NK-92 treated with Interleukin-12 subunit alpha and Interleukin-12 subunit beta, amount 100 ng/mL, for 24 hours (cell line): ENCODE results near the gene STEAP3.

ENCODE experiments used
- DNase-seq: peaks from one replicate; lab custom pipeline; 2025; lab: John Stamatoyannopoulos, UW

The STEAP3 gene

DNA sequence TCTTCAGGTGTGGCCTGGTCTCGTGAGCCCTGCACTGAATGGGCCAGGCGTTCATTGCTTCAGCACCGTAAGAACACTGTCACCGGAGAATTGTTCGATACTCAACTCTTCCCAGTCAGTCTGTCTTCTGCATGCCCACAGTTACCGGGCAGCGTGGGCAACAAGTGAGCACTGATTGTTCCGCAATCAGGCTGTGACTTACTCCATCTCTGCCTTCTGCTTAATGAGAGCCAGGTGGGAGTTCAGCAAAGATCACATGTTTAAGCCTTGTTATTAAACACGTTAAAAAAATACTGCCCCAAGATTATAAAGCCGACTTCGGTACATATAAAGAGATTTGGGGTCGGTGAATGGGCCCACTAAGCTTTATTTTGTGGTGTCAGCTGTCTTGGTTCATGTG, 3.7 kb downstream of the STEAP3 start:
- no peak for DNase-seq

DNA sequence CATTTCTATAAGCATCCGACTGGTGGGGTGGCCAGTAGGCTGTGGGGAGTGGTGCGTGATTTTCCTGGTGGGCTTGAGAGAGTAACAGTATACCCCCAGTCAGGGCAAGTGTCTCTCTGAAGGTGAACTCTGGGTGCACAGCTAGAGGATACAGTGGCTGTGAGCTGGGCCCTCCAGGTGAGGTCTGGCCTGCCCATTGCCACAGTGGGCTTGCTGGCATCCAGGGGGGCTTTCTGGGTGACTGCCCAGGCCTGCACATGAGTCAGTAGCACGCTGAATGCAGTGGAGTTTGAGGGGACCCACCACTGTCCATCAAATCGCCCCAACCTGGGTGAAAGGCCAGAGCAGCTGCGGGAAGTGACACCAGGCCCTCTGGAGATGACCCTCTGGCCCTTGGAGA, 4.5 kb downstream of the STEAP3 start:
- no peak for DNase-seq

DNA sequence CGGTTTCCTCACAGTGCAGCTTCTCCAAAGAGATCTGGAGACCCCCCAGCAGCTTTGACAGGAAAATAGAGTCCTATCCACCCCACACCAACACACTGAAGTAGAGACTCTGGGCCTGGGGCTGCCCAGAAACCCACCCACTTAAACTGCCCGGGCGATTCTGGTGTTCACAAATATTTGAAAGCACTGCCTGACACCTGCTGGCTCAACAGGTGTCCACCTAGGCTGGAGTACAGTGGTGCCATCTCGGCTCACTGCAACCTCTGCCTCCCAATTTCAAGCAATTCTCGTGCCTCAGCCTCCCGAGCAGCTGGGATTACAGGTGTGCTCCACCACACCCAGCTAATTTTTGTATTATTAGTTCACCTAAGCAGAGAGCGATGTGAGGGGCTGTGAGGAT, 5.3 kb downstream of the STEAP3 start:
- no peak for DNase-seq

DNA sequence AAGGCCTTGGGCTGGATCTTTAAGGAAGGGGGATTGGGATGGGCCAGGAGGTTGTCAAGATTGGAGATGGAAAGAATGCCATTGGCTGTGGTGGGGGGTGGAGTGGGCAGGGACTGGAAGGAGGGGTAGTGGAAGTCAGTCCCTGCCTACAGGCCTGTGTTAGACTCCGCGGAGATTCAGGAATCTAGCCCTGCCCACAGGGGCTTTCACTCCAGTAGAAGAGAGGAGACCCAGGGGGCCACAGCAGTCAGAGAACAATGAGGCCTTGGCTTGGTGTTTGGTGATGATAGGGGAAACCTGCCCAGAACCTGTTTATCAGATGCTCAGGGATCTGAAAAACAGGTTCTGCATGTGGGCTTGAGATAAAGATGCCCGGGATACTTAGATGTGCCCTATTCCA, 6.1 kb downstream of the STEAP3 start:
- no peak for DNase-seq

DNA sequence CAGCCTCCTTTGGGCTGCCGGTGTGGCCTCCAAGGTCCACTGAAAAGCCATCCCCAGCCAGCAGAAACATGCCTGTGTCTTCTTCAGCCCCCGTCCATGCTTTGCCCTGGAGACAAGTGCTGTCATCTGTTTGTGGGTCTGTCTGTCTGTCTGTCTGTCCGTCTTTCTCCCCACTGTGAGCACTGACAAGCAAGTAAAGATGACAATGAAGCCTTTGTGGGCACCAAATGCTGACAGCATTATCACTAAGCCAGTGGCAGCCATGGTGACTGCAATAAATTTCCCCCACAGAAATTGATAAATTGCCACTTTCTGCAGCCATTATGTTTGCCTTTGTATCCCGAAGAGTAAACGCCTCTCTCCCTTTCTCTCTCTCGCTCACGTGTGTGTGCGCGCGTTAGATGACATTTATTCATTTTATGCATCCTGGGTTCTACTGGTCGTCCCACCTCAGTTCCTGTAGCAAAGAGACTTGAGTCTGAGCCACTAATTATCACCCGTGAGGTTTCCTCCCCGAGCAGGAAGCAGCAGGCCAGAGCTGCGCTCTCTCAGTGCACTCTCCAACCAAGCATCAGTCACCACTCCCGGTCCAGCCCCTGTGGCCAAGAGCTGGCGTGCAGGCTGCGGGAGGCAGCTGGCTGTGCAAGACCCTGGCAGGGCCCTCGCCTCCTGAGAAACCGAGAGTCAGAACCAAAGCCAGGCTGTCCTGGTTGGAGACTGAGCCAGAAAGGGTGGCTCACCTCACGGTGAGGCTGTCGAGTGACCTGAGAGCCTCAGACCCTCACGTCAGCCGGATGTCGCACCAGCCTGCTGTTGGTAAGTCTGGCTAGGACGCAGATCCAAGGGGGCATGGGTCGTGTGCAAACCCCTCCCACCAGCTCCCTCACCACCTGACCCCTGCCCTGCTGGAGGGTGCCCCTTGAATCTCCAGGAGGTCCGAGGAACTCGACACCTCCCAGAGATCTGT, 6.9 kb downstream of the STEAP3 start:
- no peak for DNase-seq

DNA sequence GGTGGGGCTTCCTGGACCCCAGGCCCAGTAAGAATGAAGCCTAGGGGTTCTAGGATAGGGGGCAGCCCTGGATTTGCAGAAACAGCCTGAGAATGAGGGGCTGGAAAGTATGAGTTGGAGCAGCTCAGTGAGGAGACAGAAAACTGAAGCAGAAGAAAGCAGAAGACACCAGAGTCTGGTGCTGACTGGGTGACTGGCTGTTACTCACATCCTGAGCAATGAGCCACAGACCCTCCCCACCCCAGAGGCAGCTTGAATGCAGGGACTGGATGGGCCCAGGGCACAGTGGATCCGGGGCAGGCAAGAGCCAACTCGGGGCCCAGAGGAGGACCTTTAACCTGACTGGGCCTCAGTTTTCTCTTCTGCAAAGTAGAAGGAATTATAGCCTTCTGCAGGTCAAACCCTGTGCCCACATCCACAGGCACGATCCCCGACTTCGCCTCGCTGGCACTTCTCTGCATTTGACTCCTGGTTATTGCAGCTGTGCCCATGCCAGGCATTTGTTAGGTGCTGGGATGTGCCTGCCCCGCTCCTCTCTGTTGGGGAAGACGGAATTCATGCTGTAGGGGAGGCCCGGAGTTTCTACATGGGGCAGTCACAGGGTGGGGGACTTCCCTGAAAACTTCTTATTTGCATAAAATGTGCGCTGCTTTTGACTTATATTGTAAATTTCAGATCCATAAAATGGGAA, 8.5 kb downstream of the STEAP3 start:
- DNase-seq = no peak

DNA sequence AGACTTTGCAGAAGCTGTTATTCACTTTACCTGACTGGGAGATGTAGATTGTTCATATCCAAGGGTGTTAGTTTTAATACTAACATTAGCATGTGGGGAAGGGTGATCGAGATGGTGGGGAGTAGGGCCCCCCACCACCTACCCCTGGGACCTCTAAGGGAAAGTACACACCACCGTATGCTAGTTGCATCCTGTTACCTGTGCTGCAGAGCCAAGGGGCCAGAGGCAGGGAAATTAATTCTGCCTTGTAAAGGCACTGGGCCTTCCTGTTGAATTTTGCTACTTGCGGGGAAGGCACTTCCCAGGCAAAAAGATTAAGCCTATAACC, 9.0 kb downstream of the STEAP3 start:
- DNase-seq = no peak

DNA sequence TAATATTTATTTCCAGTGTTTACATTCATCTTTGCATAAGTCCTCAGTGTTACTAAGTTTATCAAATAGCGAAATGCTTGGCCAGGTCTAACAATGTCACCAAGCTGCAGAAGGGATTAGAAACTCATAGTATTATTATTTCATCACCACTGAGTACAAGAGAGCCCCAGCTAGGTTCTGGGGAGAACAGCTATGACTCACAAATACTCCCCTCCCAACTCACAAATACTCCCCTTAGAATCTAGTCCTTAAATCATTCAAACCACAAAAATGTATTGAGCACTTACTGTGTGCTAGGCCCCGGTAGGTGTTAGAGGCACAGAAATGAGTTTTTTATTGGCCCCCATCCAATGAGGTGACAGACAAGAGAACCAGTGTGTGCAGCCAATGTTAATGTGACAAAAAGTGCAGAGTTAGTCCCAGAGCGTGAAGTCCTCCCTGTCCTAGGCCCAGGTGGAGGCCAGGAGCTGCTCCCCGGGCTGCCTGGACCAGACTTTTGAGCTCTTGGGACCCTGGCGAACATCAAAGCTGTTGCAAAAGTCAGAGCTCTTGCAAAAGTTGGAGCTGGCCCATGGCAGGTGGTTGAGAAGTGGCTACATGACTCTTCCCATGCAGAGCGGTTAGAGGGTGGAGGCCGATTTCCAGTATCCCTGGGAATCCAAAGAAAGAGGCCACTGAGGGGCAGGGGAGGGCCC, 9.8 kb downstream of the STEAP3 start:
- no peak for DNase-seq

DNA sequence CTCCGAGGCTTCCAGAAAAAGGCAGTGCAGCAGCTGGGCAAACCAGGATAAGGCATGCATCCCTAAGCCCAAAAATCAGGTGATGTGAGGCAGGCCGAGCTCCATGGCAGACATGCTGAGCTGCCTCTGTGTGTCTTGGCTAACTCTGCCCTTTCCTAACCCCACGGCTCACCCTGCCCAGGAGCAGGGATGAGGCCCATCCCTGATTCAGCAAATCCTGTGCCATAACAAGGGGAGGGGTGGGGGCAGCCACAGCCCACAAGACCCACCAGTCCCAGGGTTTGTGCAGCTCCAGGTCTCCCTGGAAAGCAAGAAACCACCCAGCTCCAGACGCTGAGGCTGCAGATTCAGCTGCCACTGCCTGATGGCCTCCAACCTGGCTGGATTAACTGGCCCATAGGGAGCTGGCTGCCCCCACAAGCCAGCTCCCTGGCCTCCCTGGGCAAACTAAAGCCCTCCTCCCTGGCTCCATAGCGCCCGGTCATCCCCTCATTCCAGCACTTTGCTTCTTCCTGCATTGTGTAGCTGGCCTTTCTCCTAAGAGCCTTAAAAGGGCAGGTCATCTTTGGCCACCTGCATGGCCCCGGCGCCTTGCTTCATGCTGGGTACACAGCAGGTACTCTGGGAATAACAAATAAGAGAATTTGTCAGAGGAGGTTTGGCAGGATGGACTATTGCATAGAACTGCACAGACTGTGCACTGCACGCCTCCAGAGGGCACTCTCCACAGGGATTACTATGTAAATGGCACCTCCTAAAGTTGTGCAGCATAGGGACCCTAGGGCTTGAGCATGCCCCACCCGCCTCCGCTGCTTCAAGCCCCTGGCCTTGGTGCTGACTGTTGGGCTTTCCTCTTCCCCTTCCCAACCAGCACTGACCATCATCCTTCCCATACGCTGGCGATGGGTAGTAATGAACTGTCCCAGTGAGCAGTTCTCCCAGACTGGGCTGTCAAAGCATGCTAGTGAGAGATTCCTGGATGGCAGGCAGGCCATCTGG, 10.7 kb downstream of the STEAP3 start:
- no peak for DNase-seq

DNA sequence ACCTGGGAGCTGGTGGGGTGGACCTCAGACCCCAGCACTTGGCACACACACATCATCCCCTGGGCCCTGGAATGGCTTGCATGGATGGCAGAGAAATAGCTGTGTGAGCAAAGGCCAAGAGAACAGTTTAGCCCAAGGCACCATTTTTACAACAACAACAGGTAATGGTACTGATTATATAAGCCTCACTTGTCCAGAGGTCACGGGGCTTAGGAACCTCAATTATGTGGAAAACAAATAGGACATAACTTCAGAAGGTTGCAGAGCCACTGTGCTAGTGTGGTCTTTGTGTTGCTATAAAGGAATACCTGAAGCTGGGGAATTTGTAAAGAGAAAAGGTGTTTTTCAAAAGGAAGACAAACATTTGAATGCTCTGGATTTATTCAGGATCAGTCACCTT, 13.2 kb downstream of the STEAP3 start:
- DNase-seq = no peak

DNA sequence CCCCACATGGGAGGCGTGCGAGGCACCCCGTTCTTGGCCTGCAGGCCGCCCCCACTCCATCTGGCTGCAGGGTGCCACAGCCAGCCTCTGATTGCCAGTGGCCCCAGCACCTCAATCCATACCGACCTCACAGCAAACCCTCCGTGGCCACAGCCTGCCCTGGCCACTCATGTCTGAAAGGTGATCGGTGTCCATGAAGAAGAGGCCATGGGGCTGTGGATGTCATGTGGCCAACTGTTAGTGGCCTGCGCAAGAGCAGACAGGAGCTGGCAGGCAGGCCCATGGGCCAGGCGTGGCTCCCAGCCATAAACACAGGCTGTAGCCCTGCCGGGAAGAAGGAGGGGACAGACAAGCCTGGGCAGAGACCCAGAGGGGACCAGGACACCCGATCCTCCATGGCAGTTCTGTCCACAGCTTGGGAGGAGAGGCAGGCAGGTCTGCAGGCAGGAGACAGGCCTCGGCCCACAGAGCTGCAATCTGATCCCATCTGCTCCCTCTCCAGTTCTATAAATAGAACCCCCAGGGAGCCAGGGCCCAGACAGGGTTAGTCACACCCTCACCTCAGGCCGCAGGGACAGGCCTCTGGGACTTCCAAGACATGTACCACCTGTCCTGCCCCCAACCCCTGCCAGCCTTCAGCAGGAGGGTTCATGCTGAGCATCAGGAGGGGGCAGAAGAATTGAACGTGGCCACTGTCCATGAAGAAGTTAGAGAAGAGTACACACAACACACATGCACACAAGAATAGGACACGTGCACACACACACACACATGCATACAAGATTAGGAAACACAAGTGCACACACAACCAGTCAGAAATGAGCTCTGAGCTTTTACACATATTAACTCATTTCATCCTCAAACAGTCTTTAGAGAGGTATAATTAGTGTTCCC, 16.9 kb downstream of the STEAP3 start:
- DNase-seq = no peak

DNA sequence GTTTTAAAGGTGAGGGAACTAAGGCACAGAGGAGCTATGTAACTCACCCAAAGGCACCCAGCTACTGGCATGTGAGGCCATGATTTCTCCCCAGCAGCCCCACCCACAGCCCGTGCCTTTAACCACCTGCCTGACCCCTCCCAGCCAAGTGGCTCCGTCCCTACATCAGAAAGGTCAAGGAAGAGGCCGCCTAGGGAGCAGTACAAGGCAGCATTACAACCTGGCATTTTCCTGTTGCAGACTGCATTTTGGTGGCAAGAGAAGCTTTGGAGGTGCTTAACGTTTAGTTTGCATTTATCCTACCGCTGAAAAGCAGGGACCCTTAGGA, 17.5 kb downstream of the STEAP3 start:
- no peak for DNase-seq

DNA sequence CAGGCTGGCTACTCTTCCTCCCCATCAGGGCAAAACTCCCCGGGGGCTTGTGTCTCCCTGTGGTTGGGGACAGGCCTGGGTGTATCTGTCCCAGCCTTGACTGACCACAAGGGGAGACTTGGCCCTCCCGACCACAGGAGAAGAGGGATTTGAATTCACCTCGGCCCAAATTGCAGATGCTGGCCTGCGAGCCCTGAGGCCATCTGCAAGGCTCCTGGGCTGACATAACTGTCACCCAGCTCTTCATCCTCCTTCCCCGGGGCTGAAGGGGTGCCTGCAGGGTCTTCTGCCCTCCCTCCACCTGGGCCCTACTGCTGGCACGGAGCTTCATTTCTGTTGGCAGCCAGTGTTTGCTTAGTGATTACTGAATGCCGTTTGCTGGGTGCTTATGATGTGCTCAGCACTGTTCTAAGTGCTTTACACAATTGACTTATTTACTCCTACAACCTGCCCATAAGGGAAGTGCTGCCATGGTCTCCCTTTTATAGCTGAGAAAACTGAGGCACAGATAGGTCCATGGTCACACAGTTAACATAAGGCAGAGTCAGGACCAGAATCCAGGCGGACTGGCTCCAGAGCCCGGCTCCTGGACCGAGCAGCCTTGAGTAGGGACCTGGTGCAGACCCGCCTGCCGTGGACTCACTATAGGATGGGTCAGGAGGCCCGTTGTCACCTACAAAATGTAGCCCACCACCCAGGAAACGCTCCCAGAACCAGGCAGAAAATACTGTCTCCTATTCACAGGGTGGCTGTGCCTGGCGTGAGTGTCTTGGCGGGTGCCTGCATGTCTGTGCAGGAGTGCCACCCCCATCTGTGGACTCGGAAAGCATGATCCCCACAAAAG, 18.9 kb downstream of the STEAP3 start:
- DNase-seq = no peak

DNA sequence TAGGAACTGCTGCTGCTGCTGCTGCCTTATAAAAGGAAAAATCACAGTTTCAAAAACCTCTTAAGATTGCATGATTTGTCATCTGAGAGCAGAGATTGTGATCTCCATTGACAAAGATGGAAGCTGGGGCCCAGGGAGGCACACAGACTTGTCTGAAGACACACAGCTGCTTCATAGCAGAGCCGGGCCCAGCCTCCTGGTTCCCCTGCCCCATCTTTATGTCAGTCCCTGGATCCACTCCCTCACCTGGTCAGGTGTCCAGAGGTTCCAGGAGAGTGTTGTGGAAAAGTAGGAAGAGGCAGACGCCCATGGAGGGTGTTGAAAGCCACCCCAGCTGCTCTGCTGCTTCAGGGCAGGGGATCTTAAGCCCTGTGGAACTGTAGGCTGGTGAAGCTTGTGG, 20.0 kb downstream of the STEAP3 start:
- no peak for DNase-seq

DNA sequence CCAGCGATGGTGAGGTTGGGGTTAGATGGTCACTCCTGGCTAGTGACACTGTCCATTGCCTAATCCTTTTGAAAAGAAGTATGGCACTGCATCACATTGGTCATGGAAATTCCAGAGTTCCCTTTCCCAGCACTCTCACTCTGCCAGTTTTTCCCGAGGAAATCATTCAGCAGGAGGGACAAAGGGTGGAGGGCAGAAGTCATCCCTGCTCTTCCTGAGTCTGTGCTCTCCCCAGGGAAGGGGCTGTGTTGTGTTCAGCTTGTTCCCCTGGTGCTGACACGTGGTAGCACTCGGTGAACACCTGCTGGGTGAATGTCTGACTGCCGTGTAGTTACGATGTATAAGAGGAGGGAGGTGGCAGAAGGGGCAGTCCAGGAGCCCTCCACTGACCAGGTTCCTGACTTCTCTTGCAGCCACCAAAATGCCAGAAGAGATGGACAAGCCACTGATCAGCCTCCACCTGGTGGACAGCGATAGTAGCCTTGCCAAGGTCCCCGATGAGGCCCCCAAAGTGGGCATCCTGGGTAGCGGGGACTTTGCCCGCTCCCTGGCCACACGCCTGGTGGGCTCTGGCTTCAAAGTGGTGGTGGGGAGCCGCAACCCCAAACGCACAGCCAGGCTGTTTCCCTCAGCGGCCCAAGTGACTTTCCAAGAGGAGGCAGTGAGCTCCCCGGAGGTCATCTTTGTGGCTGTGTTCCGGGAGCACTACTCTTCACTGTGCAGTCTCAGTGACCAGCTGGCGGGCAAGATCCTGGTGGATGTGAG, 21.6 kb downstream of the STEAP3 start:
- no peak for DNase-seq

DNA sequence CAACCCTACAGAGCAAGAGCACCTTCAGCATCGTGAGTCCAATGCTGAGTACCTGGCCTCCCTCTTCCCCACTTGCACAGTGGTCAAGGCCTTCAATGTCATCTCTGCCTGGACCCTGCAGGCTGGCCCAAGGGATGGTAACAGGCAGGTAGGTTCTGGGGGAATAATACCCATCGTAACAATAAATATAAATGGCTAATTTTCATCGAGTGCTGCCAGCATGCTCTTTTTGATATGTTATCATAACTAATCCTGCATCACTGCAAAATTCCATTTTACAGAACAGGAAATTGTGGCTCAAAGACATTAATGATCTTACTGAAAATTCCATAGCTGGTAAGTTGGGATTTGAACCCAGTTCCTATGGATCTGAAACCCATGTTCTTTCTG, 22.2 kb downstream of the STEAP3 start:
- no peak for DNase-seq

DNA sequence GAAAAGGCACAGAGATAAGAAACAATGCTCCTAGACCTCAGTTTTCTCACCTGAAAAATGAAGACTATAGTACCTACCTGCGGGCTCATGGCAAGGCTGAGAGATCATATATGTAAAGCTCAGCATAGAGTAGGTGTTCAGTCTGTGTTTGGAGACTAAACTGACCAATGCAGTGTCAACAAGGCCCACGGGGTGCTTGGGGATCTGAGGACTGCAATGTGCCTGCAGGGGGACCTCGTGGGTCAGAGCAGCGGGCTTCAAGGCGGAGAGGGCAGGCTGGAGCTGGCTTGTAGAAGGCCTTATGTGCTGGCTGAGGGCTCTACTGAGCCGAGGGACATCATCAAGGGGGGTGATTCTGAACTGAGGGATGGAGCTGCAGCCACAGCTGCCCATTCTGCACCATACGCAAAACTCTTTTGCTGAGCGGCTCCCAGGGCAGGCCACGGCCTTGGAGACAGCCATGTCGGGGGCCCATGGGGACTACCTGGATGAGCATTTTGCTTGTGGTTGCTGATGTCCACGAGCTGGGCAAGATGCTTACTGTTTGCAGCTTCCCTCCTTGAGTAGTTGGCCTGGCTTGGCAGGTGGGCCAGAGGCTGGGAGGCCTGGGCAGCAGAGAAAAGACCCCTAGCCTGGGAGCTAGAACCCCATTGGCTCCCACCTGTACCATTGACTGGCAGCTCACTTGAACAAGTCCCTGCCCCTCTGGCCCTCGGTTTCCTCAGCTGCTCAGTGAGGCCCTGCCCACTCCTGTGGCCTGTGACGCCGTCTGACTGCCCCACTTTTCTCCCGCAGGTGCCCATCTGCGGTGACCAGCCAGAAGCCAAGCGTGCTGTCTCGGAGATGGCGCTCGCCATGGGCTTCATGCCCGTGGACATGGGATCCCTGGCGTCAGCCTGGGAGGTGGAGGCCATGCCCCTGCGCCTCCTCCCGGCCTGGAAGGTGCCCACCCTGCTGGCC, 23.5 kb downstream of the STEAP3 start:
- no peak for DNase-seq

DNA sequence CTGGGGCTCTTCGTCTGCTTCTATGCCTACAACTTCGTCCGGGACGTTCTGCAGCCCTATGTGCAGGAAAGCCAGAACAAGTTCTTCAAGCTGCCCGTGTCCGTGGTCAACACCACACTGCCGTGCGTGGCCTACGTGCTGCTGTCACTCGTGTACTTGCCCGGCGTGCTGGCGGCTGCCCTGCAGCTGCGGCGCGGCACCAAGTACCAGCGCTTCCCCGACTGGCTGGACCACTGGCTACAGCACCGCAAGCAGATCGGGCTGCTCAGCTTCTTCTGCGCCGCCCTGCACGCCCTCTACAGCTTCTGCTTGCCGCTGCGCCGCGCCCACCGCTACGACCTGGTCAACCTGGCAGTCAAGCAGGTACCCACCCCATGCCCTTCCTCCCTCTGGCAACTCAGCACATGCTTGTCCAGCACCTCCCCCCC, 24.2 kb downstream of the STEAP3 start:
- DNase-seq = no peak
